ENCODE results near the gene KRTAP19-8. TPM values are rescaled to one million over a fixed set of nuclear protein-coding genes. Genes with fewer than 3 reads are reported as not detected.

Gene KRTAP19-8
- total RNA-seq, 2 donors from 2014 or later = not detected

DNA sequence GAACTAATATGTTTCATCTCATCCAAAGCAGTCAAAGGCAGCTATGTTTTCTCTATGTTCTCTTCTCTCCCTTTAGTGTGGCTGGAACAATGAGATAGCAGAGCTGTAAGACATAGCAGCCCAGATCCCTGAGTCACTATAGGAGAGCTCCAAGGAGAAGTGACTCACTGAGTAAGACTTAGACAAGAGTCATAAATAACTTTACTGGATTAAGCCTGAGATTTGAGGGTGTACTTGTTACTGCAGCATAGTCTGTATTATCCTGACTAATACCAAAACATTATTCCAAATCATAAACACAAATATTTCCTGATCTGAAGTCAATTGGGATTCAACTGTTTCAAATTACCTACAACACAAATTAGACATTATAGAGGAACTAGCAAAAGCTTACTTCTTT, 3.9 kb downstream of the KRTAP19-8 start:
- no peak for ATAC-seq (replicated peaks)
- Mint-ChIP-seq H3K4me1 (no peaks in the 10 kb centered on the region), H3K9me3 (no peaks in the 10 kb centered on the region), H3K4me3 (no peak overlapping the region), H3K27me3 (peaks cover 18% of the 10 kb centered on the region), H3K27ac (no peak overlapping the region), H3K36me3 (ENCODE audit: low read depth) (no peaks in the 10 kb centered on the region)

GRCh38 chr21:31030367-31031106, 7.7 kb downstream of the KRTAP19-8 start:
- Mint-ChIP-seq H3K27ac (no peak overlapping the region), H3K36me3 (ENCODE audit: low read depth) (no peaks in the 10 kb centered on the region), H3K9me3 (no peaks in the 10 kb centered on the region), H3K27me3 (no peaks in the 10 kb centered on the region), H3K4me3 (no peak overlapping the region), H3K4me1 (no peaks in the 10 kb centered on the region)
- no peak for ATAC-seq (replicated peaks)

GRCh38 chr21:31023680-31024079, 14.6 kb downstream of the KRTAP19-8 start:
- H3K4me1 Mint-ChIP-seq = no peaks in the 10 kb centered on the region
- no peak overlapping the region for H3K4me3 Mint-ChIP-seq
- H3K27ac Mint-ChIP-seq = no peak overlapping the region
- H3K27me3 Mint-ChIP-seq = peaks cover 11% of the 10 kb centered on the region
- H3K36me3 Mint-ChIP-seq (ENCODE audit: low read depth) = no peaks in the 10 kb centered on the region
- ATAC-seq (replicated peaks) = no peak
- H3K9me3 Mint-ChIP-seq = no peaks in the 10 kb centered on the region

DNA sequence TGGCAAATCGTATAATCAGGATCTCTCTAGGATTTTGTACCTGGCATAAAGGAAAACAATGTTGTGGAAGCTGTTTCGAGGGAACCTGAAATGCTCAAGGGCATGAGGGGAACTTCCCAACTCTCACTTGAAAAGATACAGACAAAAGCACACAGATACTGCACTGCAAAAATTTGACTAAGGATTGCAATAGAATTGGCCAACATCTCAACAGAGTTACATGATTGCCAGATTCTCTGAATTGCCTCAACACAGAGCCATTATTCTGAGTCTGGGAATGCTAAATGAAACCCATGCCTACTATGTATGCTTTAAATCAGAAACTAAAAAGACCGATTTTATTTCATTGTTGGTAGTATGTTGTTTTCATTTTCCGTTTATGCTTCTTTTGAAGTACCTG, 16.0 kb downstream of the KRTAP19-8 start:
- Mint-ChIP-seq H3K9me3 (no peaks in the 10 kb centered on the region), H3K36me3 (ENCODE audit: low read depth) (no peaks in the 10 kb centered on the region), H3K4me3 (no peak overlapping the region), H3K27me3 (peaks cover 13% of the 10 kb centered on the region), H3K4me1 (no peaks in the 10 kb centered on the region), H3K27ac (no peak overlapping the region)
- no peak for ATAC-seq (replicated peaks)

- H3K36me3 Mint-ChIP-seq (ENCODE audit: low read depth) = no peaks in the 10 kb centered on the region
- peaks cover 12% of the 10 kb centered on the region for H3K27me3 Mint-ChIP-seq
- H3K9me3 Mint-ChIP-seq = no peaks in the 10 kb centered on the region
These were observed 20.0 kb downstream of the KRTAP19-8 start for GRCh38 chr21:31018232-31018631.

GRCh38 chr21:31014891-31015290, 23.4 kb downstream of the KRTAP19-8 start:
- Mint-ChIP-seq H3K9me3 (no peaks in the 10 kb centered on the region), H3K27me3 (peaks cover 3% of the 10 kb centered on the region), H3K4me1 (peaks cover 18% of the 10 kb centered on the region)

More at GRCh38 chr21:31018232-31018631, 20.0 kb downstream of the KRTAP19-8 start:
- Mint-ChIP-seq H3K4me3 (no peak overlapping the region), H3K27ac (no peak overlapping the region), H3K4me1 (peaks cover 2% of the 10 kb centered on the region)
- no peak for ATAC-seq (replicated peaks)

DNA sequence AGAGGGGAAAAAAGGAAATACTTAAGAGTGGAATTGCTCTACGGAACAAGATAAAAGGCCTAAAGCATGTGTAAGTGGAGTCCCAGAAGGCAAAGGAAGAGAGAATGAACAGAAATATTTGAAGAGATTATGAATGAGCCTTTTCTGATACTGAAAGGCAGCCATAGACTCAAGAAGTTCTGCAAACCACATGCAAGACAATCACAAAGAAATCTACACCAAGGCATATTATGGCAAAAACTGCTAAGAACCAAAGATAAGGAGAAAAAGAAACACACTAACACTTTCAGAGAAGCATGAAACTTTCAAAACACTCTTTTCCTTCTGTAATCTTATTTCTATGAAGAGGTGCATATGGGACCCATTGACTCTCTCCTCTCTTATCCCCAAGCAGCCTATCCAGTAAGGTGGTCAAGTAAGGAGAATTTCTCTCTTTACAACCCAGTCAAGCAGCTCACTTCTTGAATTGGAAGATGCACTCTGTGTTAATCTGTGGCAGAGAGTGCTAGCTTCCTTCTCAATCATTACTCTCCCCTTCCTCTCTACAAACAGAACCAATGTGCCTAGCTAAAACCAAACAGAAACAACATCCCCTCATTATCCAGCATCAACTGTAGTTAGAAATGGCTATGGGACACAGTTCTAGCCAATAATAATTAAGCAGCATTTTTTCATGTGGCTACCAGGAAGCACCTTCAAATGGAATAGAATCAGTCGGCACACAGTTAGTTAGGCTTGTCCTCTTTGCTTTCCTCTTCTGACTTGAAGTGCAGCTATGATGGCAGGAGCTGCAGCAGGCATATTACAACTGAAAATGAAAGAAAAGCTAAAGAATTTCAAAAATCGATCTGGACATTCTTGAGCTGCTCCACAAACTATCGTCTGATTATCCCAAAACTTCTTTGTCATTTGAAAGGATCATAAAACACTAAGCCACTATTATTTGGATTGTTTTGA, 25.9 kb downstream of the KRTAP19-8 start:
- Mint-ChIP-seq H3K27me3 (peaks cover 3% of the 10 kb centered on the region), H3K9me3 (no peaks in the 10 kb centered on the region), H3K4me3 (peak overlapping the region; percentile 62), H3K27ac (peak overlapping the region; percentile 73), H3K4me1 (peaks cover 18% of the 10 kb centered on the region), H3K36me3 (ENCODE audit: low read depth) (no peaks in the 10 kb centered on the region)
- peak; percentile 52 for ATAC-seq (replicated peaks)

More at GRCh38 chr21:31014891-31015290, 23.4 kb downstream of the KRTAP19-8 start:
- no peak overlapping the region for H3K27ac Mint-ChIP-seq
- no peak for ATAC-seq (replicated peaks)
- no peaks in the 10 kb centered on the region for H3K36me3 Mint-ChIP-seq (ENCODE audit: low read depth)
- no peak overlapping the region for H3K4me3 Mint-ChIP-seq

GRCh38 chr21:31011412-31011811, 26.9 kb downstream of the KRTAP19-8 start:
- Mint-ChIP-seq H3K36me3 (ENCODE audit: low read depth) (no peaks in the 10 kb centered on the region), H3K9me3 (peaks cover 4% of the 10 kb centered on the region), H3K4me3 (peak overlapping the region; percentile 62), H3K4me1 (peaks cover 18% of the 10 kb centered on the region), H3K27ac (no peak overlapping the region), H3K27me3 (no peaks in the 10 kb centered on the region)
- no peak for ATAC-seq (replicated peaks)

DNA sequence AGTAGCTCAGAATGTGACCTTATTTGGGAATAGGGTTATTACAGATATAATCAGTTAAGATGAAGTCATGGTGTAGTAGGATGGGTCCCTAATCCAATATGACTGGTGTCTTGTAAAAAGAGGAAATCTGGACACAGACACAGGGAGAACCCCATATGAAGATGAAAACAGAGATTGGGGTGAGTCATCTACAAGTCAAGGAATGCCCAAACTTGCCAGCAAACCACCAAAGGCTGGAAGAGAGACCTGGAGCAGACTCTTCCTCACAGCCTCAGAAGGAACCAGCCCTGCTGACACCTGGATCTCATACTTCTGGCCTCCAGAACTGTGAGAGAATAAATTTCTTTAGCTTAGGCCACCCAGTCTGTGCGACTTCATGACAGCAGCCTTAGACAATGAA, 29.9 kb downstream of the KRTAP19-8 start:
- H3K36me3 Mint-ChIP-seq (ENCODE audit: low read depth) = no peaks in the 10 kb centered on the region

DNA sequence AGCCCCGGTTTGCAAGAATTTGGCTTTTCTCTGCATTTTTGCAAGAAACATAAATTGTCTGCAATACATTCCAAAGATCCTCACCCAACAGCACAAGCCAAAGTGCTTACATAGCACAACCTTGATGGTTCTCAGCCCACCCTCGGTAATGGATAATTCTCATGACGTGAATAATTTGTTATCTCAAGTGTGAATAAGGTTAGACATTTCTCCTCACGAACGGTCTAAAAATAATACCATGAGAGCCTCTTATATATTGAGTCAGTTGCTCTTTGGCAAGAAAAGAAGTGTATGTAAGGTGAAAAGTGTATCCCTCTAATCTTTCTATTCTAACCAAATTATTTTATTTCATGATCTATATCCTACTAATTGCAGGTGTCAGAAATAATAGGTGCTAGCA, 33.3 kb downstream of the KRTAP19-8 start:
- ATAC-seq (replicated peaks) = no peak
- no peaks in the 10 kb centered on the region for H3K4me1 Mint-ChIP-seq
- H3K9me3 Mint-ChIP-seq = peaks cover 4% of the 10 kb centered on the region
- H3K27ac Mint-ChIP-seq = no peak overlapping the region
- H3K4me3 Mint-ChIP-seq = no peak overlapping the region
- no peaks in the 10 kb centered on the region for H3K36me3 Mint-ChIP-seq (ENCODE audit: low read depth)
- peaks cover 8% of the 10 kb centered on the region for H3K27me3 Mint-ChIP-seq

More for the DNA sequence above, 29.9 kb downstream of the KRTAP19-8 start:
- Mint-ChIP-seq H3K9me3 (peaks cover 4% of the 10 kb centered on the region), H3K27ac (no peak overlapping the region), H3K27me3 (no peaks in the 10 kb centered on the region), H3K4me1 (peaks cover 18% of the 10 kb centered on the region), H3K4me3 (no peak overlapping the region)
- no peak for ATAC-seq (replicated peaks)

DNA sequence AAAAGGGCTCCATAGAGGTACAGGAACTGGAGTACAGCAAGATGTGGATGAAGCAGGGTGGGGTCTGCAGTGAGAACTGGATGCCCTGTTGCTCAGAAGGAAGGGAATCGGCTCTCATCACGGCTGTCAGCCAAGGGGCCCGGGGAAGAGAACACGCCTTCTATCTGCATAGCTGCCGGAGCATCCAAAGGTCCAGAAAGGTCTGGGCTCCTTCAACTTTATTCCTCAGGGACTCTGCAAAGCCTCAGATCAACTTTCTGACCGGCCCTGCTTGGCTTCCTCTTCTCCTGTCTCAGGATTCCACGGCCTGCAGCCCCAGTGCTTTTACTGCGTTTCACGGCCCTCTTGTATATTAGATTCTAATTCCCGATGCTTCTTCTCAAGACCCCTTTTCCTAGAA, 34.8 kb downstream of the KRTAP19-8 start:
- Mint-ChIP-seq H3K27ac (no peak overlapping the region), H3K4me3 (no peak overlapping the region), H3K27me3 (peaks cover 8% of the 10 kb centered on the region), H3K36me3 (ENCODE audit: low read depth) (no peaks in the 10 kb centered on the region), H3K9me3 (peaks cover 4% of the 10 kb centered on the region), H3K4me1 (no peaks in the 10 kb centered on the region)
- ATAC-seq (replicated peaks) = no peak

DNA sequence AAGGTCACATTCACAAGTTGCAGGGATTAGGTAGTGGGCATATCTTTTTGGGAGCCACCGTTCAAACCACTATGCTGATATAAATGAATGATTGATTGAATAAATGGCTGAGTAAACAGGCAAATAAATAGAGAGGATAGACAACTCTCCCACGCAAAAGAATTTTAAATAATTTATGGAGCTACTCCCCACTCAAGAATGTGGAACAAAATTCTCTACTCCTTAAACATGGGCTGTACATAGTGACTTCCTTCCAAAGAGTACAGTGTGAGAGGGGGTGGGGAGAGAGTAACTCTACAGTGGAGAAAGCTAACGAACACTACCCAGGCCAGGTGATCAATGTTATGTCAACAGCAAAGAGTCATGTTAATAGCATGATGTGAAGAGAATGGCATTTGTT, 40.7 kb downstream of the KRTAP19-8 start:
- H3K9me3 Mint-ChIP-seq = no peaks in the 10 kb centered on the region
- no peaks in the 10 kb centered on the region for H3K4me1 Mint-ChIP-seq
- H3K36me3 Mint-ChIP-seq (ENCODE audit: low read depth) = no peaks in the 10 kb centered on the region
- H3K4me3 Mint-ChIP-seq = no peak overlapping the region
- no peak for ATAC-seq (replicated peaks)
- no peak overlapping the region for H3K27ac Mint-ChIP-seq
- peaks cover 19% of the 10 kb centered on the region for H3K27me3 Mint-ChIP-seq

DNA sequence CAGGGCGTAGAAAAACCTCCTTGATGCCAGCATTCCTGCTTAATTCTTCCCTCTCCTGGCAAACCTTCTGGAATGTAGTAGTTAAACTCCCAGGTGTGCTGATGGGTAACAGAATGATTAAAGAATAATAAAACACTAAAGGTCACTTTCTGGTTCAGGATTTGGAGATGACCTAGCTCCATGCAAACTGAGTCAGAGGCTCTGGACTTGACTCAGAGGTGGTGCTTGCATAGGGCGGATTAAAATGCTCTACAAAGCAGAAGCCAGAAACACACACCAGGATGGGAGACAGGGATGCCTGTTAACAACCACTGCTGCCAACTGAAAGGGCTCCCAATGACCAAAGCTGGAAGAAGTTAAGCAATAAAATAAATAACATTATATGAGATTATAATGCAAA, 41.5 kb downstream of the KRTAP19-8 start:
- no peak for ATAC-seq (replicated peaks)
- no peaks in the 10 kb centered on the region for H3K4me1 Mint-ChIP-seq
- no peaks in the 10 kb centered on the region for H3K9me3 Mint-ChIP-seq
- no peak overlapping the region for H3K4me3 Mint-ChIP-seq
- H3K27ac Mint-ChIP-seq = no peak overlapping the region
- H3K27me3 Mint-ChIP-seq = peaks cover 23% of the 10 kb centered on the region
- H3K36me3 Mint-ChIP-seq (ENCODE audit: low read depth) = no peaks in the 10 kb centered on the region

DNA sequence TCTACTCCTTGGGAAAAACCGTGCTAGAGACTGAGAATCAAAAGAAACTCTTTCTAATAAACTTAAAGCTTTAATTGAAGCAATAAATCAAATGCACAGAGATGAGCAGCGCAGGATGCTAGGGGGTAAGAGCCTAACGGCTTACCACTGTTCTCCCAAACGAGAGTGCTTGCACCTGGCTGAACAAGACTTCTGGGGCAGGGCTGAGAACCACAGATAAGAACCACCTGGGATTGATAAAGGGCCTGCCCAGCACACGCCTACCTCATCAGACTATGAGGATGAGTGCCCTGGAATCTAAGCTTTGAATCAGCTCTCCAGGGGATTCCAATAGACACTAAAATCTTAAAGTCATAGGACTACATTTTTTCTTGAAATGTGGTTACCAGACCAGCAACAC, 43.3 kb downstream of the KRTAP19-8 start:
- Mint-ChIP-seq H3K9me3 (no peaks in the 10 kb centered on the region), H3K27me3 (peaks cover 19% of the 10 kb centered on the region), H3K27ac (no peak overlapping the region), H3K4me3 (no peak overlapping the region), H3K4me1 (no peaks in the 10 kb centered on the region), H3K36me3 (ENCODE audit: low read depth) (no peaks in the 10 kb centered on the region)
- ATAC-seq (replicated peaks) = no peak
